Measurements from ENCODE around the gene ANAPC7. TPM values are rescaled to one million over a fixed set of nuclear protein-coding genes. Genes with fewer than 3 reads are reported as not detected.

The ANAPC7 gene
- total and polyA plus RNA-seq, 2 of the 13 experiments (the other 11 are each of a cell fraction or from before 2014, with no cell fraction given): 40.0 to 69.1 TPM

DNA sequence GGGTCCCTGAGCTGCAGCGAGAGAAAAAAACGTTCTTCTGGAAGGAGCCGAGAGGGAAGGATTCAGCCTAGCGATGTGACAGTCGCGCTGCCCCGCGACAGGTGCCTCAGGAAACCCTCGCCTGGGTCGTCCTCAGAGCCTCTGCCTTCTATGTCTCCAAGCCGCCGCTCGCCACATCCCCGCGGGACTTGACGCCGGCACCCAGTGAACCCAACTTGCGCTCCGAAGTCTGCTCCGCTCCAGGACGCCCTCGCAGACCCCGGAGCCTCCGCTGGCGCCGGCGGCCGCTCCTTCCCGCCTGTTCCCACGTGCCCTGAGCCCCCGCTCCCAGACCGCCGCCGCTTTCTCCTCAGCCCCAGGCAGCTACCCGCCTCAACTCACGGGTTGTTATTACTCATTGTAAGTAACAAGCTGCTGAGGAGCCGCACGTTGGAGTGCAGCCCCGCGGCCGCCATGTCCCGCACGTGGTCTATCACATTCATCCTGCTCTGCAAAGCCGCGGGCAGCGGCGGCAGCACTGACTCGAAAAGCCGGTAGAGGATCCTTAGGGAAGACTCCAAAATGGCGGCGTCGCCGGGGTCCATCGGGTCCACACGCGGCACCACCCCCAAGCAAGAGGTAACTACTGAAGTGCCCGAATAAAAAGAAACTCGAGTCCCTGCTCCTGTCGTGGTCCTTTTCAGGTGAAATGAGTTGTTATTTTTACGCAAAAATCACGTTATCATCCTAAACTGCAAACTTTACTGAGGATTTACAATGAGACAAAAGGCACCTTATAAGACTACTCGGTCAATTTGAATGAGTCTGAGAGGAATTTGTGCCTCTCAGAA, at the start of gene ANAPC7 (continued):
- TF ChIP-seq TOPORS (CRISPR knock-in tag; IDR thresholded peaks at IDR 0.05): no peak
- TF ChIP-seq BRCA1 (CRISPR knock-in tag; IDR thresholded peaks at IDR 0.05): no peak
- TF ChIP-seq FOXK1 (CRISPR knock-in tag; IDR thresholded peaks at IDR 0.05; ENCODE audit: borderline replicate concordance, low read depth): peak; percentile 27; the same call in 1 of the 2 replicates
- peak; percentile 20; the same call in 1 of the 2 replicates for TF ChIP-seq HDAC2 (CRISPR knock-in tag; IDR thresholded peaks at IDR 0.05)
- no peak for TF ChIP-seq SRSF4 (IDR thresholded peaks at IDR 0.05; ENCODE audit: low read depth, low read length, poor library complexity, severe bottlenecking)
- no peak for TF ChIP-seq FOXM1 (CRISPR knock-in tag; IDR thresholded peaks at IDR 0.05)
- TF ChIP-seq PRMT3 (CRISPR knock-in tag; IDR thresholded peaks at IDR 0.05; ENCODE audit: borderline replicate concordance, low read depth): no peak
- TF ChIP-seq, protein P1, sequence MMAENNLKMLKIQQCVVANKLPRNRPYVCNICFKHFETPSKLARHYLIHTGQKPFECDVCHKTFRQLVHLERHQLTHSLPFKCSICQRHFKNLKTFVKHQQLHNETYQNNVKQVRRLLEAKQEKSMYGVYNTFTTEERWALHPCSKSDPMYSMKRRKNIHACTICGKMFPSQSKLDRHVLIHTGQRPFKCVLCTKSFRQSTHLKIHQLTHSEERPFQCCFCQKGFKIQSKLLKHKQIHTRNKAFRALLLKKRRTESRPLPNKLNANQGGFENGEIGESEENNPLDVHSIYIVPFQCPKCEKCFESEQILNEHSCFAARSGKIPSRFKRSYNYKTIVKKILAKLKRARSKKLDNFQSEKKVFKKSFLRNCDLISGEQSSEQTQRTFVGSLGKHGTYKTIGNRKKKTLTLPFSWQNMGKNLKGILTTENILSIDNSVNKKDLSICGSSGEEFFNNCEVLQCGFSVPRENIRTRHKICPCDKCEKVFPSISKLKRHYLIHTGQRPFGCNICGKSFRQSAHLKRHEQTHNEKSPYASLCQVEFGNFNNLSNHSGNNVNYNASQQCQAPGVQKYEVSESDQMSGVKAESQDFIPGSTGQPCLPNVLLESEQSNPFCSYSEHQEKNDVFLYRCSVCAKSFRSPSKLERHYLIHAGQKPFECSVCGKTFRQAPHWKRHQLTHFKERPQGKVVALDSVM (CRISPR knock-in tag; IDR thresholded peaks at IDR 0.05): no peak; the same call in 1 of the 2 replicates
- TF ChIP-seq POLR2AphosphoS5 (IDR thresholded peaks at IDR 0.05; ENCODE audit: low read depth, low read length): peak; percentile 78
- no peak for TF ChIP-seq ATAD3A (CRISPR knock-in tag; IDR thresholded peaks at IDR 0.05)
- peak; percentile 70; the same call in 1 of the 2 replicates for TF ChIP-seq GABPB1 (CRISPR knock-in tag; IDR thresholded peaks at IDR 0.05)
- no peak for TF ChIP-seq ZNF468 (CRISPR knock-in tag; IDR thresholded peaks at IDR 0.05)
- no peak; the same call in 1 of the 2 replicates for TF ChIP-seq ZBTB8A (CRISPR knock-in tag; IDR thresholded peaks at IDR 0.05; ENCODE audit: borderline replicate concordance, low read depth)
- TF ChIP-seq RBAK (CRISPR knock-in tag; IDR thresholded peaks at IDR 0.05): no peak
- TF ChIP-seq HCFC1 (IDR thresholded peaks at IDR 0.05; ENCODE audit: low read depth, low read length): no peak; the same call in 1 of the 2 replicates
- TF ChIP-seq EZH2 (conservative IDR thresholded peaks at IDR 0.05; ENCODE audit: low read depth, low read length): no peak
- no peak for TF ChIP-seq PITX1 (CRISPR knock-in tag; IDR thresholded peaks at IDR 0.05)
- peak; percentile 64; the same call in 1 of the 2 replicates for TF ChIP-seq ZNF768 (CRISPR knock-in tag; IDR thresholded peaks at IDR 0.05)
- TF ChIP-seq, protein P2, sequence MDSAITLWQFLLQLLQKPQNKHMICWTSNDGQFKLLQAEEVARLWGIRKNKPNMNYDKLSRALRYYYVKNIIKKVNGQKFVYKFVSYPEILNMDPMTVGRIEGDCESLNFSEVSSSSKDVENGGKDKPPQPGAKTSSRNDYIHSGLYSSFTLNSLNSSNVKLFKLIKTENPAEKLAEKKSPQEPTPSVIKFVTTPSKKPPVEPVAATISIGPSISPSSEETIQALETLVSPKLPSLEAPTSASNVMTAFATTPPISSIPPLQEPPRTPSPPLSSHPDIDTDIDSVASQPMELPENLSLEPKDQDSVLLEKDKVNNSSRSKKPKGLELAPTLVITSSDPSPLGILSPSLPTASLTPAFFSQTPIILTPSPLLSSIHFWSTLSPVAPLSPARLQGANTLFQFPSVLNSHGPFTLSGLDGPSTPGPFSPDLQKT (CRISPR knock-in tag; IDR thresholded peaks at IDR 0.05; ENCODE audit: borderline replicate concordance): no peak
- no peak for TF ChIP-seq MTF1 (CRISPR knock-in tag; IDR thresholded peaks at IDR 0.05)
- TF ChIP-seq, protein P3, sequence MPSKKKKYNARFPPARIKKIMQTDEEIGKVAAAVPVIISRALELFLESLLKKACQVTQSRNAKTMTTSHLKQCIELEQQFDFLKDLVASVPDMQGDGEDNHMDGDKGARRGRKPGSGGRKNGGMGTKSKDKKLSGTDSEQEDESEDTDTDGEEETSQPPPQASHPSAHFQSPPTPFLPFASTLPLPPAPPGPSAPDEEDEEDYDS (CRISPR knock-in tag; IDR thresholded peaks at IDR 0.05): no peak; the same call in 1 of the 2 replicates
- TF ChIP-seq TOE1 (CRISPR knock-in tag; IDR thresholded peaks at IDR 0.05): peak; percentile 20; the same call in 1 of the 2 replicates
- no peak for TF ChIP-seq ZSCAN21 (CRISPR knock-in tag; IDR thresholded peaks at IDR 0.05; ENCODE audit: borderline replicate concordance)
- TF ChIP-seq ZNF749 (CRISPR knock-in tag; IDR thresholded peaks at IDR 0.05; ENCODE audit: borderline replicate concordance): no peak
- TF ChIP-seq ZNF256 (CRISPR knock-in tag; conservative IDR thresholded peaks at IDR 0.05): peak; percentile 85; the same call in 1 of the 2 replicates
- peak; percentile 43; the same call in 1 of the 2 replicates for TF ChIP-seq ATF1 (CRISPR knock-in tag; IDR thresholded peaks at IDR 0.05)
- no peak; the same call in 1 of the 2 replicates for TF ChIP-seq NKX3-1 (CRISPR knock-in tag; IDR thresholded peaks at IDR 0.05)
- no peak for TF ChIP-seq MAF1 (CRISPR knock-in tag; IDR thresholded peaks at IDR 0.05; ENCODE audit: borderline replicate concordance)
- TF ChIP-seq NFE2 (CRISPR knock-in tag; IDR thresholded peaks at IDR 0.05): no peak

All from HepG2 (cell line).